ENCODE data around the gene LRCH4. TPM values are rescaled to one million over a fixed set of nuclear protein-coding genes. Genes with fewer than 3 reads are reported as not detected.

The LRCH4 gene
- total and polyA plus RNA-seq, 2 of the 8 experiments (the other 6 are each of a cell fraction or from before 2014, with no cell fraction given), result 15.5 to 36.6 TPM

- H2BK20ac ChIP-seq (ENCODE audit: low read length), result no peak overlapping the region
- no peak overlapping the region for H4K5ac ChIP-seq (ENCODE audit: insufficient read length, low read depth, low read length)
- H3K27me3 ChIP-seq (replicated peaks in 1 of 4; ENCODE audit: control insufficient read depth in 3 of 4, extremely low read depth in 1 of 4, insufficient read depth in 3 of 4, low read length in 3 of 4), result peaks cover 0 to 2% (median 1%) of the 10 kb centered on the region in 4 experiments; a peak in 3 of 7 replicates
- no peak overlapping the region for H2BK12ac ChIP-seq (ENCODE audit: low read depth, low read length)
- no peak overlapping the region for H4K91ac ChIP-seq (replicated peaks; ENCODE audit: insufficient read length, low read length)
- no peak overlapping the region for H3K4me3 ChIP-seq (ENCODE audit: extremely low read depth in 1 of 4, insufficient read depth in 2 of 4, low read depth in 3 of 4, low read length in 4 of 4)
- ChIA-PET POLR2A (ENCODE audit: partially characterized antibody) (interaction anchor here (1.1 to 2.2 kb wide), 4 partner anchors 8 to 19 kb away, joined by 4 to 9 read pairs (median 6); partner anchors contain the start of genes MOSPD3 and PCOLCE), CTCF (ENCODE audit: partially characterized antibody) (interaction anchor here (1.1 to 3.3 kb wide), 5 partner anchors 8 to 71 kb away, joined by 3 to 20 read pairs (median 6); partner anchors contain the start of genes FBXO24 and MOSPD3)
- no peak overlapping the region; the same call in 1 of the 2 replicates for H4K8ac ChIP-seq (ENCODE audit: extremely low read depth, insufficient read depth, low read length)
- no peak overlapping the region for H2BK15ac ChIP-seq (ENCODE audit: low read length)
- H2BK120ac ChIP-seq (replicated peaks; ENCODE audit: low read depth, low read length), result no peak overlapping the region
- no peak overlapping the region for H3K4ac ChIP-seq (replicated peaks; ENCODE audit: insufficient read length, low read depth, low read length)
- H3K14ac ChIP-seq (ENCODE audit: insufficient read length), result no peak overlapping the region
- no peaks in the 10 kb centered on the region for H3K9me3 ChIP-seq (ENCODE audit: insufficient read depth in 2 of 2, low read depth in 1 of 2, low read length in 1 of 2)
- no peak for TF ChIP-seq CTBP2 (IDR thresholded peaks at IDR 0.05; ENCODE audit: borderline replicate concordance, insufficient read depth, insufficient read length, low read length)
- TF ChIP-seq JUN (IDR thresholded peaks at IDR 0.05; ENCODE audit: low read depth, low read length), result no peak
- no peak for TF ChIP-seq EP300 (IDR thresholded peaks at IDR 0.05; ENCODE audit: borderline replicate concordance in 1 of 2, low read depth in 2 of 2, low read length in 2 of 2)
- TF ChIP-seq, protein P1, sequence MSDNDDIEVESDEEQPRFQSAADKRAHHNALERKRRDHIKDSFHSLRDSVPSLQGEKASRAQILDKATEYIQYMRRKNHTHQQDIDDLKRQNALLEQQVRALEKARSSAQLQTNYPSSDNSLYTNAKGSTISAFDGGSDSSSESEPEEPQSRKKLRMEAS (IDR thresholded peaks at IDR 0.05), result no peak
- TF ChIP-seq EGR1 (IDR thresholded peaks at IDR 0.05; ENCODE audit: borderline replicate concordance, low read depth, low read length), result no peak
- TF ChIP-seq KDM5A (IDR thresholded peaks at IDR 0.05; ENCODE audit: low read length), result no peak
- TF ChIP-seq MAFK (IDR thresholded peaks at IDR 0.05; ENCODE audit: low read depth, low read length), result no peak
- TF ChIP-seq BACH1 (IDR thresholded peaks at IDR 0.05; ENCODE audit: low read length), result no peak
- TF ChIP-seq CEBPB (IDR thresholded peaks at IDR 0.05; ENCODE audit: low read depth, low read length), result no peak
- no peak overlapping the region for H3K9ac ChIP-seq (replicated peaks in 1 of 4; ENCODE audit: extremely low read depth in 1 of 4, low read depth in 3 of 4, low read length in 3 of 4)
- H3K79me1 ChIP-seq (ENCODE audit: low read depth, low read length), result no peaks in the 10 kb centered on the region
- no peaks in the 10 kb centered on the region for H3K79me2 ChIP-seq (ENCODE audit: control insufficient read depth in 1 of 2, insufficient read depth in 2 of 2, low read length in 2 of 2)
- no peaks in the 10 kb centered on the region for H3K4me1 ChIP-seq (replicated peaks in 1 of 4; ENCODE audit: control insufficient read depth in 3 of 4, insufficient read depth in 4 of 4, low read length in 3 of 4)
- H2AFZ ChIP-seq (ENCODE audit: low read length), result no peak overlapping the region
- H2BK5ac ChIP-seq (ENCODE audit: low read depth, low read length), result no peak overlapping the region
- H3K27ac ChIP-seq (ENCODE audit: low read depth, low read length), result no peak overlapping the region
- DNase-seq (ENCODE audit: low read depth in 1 of 2, low spot score in 2 of 2) (no peak), FAIRE-seq (no peak)
- H3K23ac ChIP-seq (ENCODE audit: insufficient read length), result no peak overlapping the region
- H3K56ac ChIP-seq (replicated peaks; ENCODE audit: insufficient read length, low read depth, low read length), result no peak overlapping the region
- WGBS, 2 experiments (ENCODE audit: extremely low coverage in 1 of 2, insufficient coverage in 1 of 2, insufficient read length in 1 of 2, insufficient replicate concordance in 2 of 2, low coverage in 1 of 2, low lambda C conversion rate in 2 of 2, missing lambda C conversion rate in 1 of 2), result 94% methylated on average over 23 of the region's 23 CpGs; no CpG with 5 or more reads in 1 of the 2 experiments
- H2AK5ac ChIP-seq (ENCODE audit: low read depth, low read length), result no peak overlapping the region
- no peaks in the 10 kb centered on the region for H4K20me1 ChIP-seq (replicated peaks in 1 of 2; ENCODE audit: control insufficient read depth in 1 of 2, insufficient read depth in 2 of 2, low read length in 2 of 2)
- H3K36me3 ChIP-seq (ENCODE audit: control insufficient read depth in 2 of 4, insufficient read depth in 4 of 4, low read length in 3 of 4), result no peaks in the 10 kb centered on the region
- H3K4me2 ChIP-seq (ENCODE audit: insufficient read depth in 1 of 2, low read depth in 2 of 2, low read length in 2 of 2), result no peak overlapping the region
- no peak overlapping the region for H3K18ac ChIP-seq (ENCODE audit: extremely low read depth, low read length)
- no peaks in the 10 kb centered on the region for H3K23me2 ChIP-seq (ENCODE audit: low read depth, low read length)
Observed at GRCh38 chr7:100620804-100621203, 34.9 kb upstream of the LRCH4 start.

Measured in H1 (cell line).